HG02884 (cell line): ENCODE measurements around the gene TIGD3.
"Not testable (repeated sequence)": the region's sequence is repeated elsewhere in the genome, so short reads cannot be mapped to it uniquely, and the experiment has no call there.

Experiments
- ATAC-seq: cut with Tn5 transposase; IDR thresholded peaks from one replicate; pipeline ENCODE4 v1.9.1; 2021; ENCODE audit warnings: mild to moderate bottlenecking, moderate library complexity; ENCODE audit not compliant: unreplicated experiment

TIGD3 gene

DNA sequence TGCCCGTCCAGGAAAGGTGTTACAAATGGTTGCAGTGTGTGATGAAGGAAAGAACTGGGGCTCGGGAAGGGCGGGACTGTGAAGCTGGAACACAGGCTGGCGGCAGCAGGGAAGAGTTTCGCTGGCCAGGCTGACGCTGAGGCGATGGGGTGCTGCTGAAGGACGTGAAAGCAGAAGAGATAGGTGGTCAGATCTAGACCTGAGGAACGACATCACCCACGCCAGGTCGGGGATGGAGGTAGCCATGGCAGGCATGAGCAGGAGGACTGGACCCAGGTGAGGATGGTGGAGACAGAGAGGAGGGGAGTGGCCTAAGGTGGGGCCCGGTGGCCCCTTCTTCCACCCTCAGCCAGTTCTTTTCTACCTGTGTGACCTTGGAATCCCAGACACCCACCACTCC is 30.7 kb upstream of the TIGD3 start:
- no peak for ATAC-seq

DNA sequence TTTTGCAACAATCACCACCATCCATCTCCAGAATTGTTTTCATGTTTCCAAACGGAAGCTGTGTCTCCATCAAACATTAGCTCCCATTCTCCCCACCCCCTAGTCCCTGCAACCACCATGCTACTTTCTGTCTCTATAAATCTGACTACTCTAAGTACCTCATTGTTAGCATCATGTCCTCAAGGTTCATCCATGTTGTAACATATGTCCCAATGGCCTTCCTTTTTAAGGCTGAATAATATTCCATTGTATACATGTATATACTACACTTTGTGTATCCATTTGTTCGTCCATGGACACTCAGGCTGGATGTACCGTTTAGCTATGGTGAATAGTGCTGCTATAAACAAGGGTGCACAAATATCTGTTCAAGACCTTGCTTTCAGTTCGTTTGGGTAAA is 29.1 kb upstream of the TIGD3 start:
- no peak for ATAC-seq

DNA sequence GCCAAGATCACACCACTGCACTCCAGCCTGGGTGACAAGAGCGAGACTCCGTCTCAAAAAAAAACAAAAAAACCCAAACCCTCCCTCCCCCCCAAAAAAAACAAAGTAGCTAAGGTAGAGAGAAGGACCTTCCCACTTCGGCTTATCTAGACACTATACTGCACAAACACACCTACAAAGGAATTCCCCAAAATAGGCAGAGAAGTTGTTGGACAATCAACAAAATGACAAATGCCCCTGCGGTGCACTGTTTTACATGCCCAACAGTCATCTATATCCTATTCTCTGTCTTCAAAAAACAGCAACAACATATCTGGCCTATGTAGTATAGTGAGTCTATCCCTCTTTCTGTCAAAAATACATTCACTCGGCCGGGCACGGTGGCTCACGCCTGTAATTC is 27.5 kb upstream of the TIGD3 start:
- ATAC-seq, result no peak

DNA sequence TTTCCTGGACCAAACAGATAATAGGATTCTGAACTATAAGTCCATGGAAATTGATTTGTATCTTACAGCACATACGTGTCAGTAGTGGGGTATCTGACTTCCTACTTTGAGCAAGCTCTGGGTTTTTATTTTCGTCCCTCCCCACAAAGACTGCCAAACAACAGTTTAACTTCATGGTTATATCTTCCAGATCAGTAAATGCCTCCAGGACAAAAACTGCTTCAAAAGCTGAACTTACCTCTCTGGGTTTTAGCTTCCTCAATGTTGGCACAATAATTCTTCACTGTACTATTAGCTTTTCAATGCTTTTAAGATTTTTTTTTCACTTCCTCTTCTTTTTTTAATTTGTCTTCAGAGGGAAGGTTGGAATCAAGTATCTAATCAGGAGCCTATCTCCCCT is 25.1 kb upstream of the TIGD3 start:
- ATAC-seq, result no peak

DNA sequence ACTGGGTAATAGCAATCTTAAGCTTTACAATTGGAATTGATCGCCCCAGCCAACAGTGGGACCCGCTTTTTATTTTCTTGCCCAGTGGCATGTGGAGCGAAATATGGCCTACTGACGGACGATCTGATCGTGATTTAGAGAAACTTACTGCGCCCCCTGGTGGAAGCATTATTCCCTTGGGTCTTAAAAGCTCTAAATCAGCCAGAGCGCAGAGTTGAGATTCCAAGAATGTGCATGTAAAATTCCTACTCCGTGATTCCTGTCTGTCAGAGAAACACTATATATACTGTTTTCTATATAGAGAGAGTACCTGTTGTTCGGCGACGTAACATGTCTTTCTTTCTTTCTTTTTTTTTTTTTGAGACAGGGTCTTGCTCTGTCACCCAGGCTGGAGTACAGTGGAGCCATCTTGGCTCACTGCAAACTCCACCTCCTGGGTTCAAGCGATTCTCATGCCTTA is 24.6 kb upstream of the TIGD3 start:
- ATAC-seq, result no peak

DNA sequence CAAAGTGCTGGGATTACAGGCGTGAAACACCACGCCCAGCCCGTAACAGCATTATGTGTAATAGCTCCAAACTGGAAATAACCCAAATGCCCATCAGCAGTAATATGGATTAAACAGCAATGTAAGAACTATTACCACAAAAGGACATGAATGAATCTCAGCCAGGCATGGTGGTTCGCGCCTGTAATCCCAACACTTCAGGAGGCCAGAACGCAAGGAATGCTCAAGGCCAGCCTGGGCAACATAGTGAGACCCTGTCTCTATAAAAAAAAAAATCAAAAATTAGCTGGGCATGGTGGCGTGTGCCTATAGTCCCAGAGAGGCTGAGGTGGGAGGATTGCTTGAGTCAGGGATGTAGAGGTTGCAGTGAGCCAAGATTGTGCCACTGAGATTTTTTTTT is 24.0 kb upstream of the TIGD3 start:
- no peak for ATAC-seq

DNA sequence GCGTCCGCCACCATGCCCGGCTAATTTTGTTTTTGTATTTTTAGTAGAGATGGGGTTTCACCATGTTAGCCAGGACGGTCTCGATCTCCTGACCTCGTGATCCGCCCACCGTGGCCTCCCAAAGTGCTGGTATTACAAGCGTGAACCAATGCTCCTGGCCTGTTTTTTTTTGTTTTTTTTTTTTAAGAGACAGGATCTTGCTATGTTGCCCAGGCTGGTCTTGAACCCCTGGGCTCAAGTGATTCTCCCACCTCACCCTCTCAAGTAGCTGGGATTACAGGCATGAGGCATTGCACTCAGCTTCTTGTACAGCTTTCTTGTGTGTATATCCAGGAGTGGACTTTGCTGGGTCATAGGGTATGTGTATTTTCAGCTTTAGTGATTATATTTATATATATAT is 22.0 kb upstream of the TIGD3 start:
- not testable (repeated sequence) for ATAC-seq

DNA sequence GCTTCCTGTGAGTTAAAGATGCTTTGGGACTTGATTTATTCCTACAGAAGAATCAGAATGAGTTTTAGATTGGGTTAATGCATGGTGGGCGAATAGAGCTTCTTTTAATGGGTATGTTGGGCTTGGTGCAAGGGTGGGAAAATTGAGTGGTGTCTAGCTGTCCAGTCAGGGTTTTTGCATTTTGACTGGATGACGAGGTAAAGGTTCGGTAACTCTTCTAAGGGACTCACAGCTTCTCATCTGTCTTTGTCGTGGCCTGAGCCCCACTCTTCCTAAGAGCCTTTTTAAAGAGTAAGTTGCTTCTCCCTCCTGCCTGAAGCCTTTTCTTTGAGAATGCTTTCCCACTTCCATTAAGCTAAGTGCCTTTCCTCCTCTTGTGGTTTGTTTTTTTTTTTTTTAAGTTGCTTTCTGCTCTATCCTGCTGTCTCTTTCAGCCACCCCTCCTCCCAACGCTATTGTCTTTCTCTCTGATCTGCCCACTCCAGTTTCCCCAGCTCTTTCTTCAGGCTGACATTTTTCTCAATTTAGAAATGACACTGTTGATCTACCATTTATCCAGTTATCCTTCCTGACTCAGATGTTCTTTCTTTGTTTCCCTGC is 19.8 kb upstream of the TIGD3 start:
- ATAC-seq, result no peak

DNA sequence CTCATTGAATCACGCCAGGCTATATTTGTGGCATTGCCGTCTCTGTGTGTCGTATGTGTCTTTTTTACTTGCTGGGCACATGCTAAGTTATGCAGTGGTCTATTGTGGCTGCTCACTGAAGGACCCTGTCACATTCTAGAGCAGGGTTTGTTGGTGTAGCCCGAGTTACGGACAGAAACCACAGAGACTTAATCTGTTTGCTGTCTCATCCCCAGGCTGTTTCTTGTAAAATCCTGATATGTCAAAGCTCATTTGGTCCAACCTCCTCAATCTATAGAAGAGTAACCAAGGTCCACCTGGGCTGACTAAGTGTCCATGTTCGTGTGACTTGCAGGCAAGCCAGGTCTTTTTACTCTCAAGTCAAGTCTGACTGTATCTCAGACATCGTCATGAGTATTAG is 15.9 kb upstream of the TIGD3 start:
- ATAC-seq, result no peak

DNA sequence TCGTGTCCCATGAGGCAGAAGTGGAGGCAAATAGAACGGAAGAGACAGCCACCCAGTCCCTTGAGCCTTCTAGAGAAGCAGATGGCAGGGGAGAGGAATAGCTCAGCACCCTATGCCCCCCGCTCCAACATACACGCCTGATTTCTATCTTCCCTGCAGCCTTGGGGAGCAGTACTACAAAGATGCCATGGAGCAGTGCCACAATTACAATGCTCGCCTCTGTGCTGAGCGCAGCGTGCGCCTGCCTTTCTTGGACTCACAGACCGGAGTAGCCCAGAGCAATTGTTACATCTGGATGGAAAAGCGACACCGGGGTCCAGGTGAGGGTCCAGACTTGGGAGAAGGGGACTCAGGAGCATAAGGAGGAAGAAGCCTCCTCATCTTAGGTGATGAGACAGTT is 14.3 kb upstream of the TIGD3 start:
- no peak for ATAC-seq

DNA sequence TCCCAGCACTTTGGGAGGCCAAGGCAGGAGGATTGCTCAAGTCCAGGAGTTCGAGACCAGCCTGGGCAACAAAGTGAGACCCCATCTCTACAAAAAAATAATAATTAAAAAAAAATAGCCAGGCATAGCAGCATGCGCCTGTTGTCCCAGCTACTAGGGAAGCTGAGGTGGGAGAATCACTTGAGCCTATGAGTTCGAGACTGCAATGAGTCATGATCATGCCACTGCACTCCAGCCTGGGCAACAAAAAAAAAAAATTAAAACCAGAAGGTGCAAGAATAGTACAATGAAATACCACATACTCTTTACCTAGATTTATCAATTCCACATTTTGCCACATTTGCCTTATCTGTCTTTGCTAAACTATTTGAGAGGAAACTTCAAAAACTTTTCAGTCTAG is 12.7 kb upstream of the TIGD3 start:
- no peak for ATAC-seq

DNA sequence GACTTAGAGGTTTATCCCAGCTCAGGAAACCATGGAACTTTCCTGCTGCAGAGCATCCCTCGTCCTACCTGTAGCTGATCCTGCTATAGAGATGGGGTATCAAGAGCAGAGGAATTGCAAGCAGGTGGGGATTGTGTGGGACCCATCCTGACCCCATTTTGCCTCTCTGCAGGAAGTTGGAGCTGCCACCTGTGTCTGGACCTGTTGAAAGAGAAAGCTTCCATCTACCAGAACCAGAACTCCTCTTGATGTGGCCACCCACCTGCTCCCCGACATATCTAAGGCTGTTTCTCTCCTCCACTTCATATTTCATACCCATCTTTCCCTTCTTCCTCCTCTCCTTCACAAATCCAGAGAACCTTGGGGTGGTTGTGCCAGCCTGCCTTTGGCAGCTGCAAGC is 3.0 kb upstream of the TIGD3 start:
- no peak for ATAC-seq

DNA sequence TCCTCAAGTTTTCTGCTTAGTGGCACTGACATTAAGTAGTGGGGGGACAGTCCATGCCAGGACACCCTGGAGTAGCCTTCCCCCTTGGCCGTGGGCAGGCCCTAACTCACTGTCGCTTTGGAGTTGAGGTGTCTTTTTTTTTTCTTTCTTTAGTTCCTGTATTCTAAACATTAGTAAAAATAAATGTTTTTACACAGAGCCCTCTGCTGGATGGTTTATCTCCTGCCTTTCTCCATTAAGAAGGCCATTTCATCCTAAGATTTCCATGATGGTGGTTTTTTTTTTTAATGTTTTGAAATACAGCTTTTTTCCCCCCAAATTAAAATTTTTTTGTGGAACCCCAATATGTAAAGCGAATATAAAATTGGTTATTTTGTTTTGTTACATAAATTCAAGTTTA is 1.8 kb upstream of the TIGD3 start:
- no peak for ATAC-seq

DNA sequence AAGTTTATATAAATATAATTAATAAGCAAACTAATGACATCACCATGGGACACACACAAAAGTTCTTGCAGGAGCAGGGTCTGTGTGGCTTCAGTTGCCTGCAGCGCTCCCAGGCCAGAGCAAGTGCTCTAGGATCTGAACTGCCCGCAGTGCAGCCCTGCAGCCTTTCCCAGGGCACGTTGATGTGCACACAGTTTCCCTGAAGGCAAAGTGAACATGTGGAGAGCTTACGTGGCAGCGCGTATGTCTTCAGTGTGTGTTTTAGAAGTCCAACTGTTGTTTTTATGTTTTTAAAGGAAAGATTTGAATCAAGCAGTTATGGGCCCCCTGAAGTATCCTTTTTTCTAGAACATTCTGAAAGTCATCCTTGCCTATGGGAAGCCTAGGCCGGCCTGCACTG is 1.2 kb upstream of the TIGD3 start:
- no peak for ATAC-seq

DNA sequence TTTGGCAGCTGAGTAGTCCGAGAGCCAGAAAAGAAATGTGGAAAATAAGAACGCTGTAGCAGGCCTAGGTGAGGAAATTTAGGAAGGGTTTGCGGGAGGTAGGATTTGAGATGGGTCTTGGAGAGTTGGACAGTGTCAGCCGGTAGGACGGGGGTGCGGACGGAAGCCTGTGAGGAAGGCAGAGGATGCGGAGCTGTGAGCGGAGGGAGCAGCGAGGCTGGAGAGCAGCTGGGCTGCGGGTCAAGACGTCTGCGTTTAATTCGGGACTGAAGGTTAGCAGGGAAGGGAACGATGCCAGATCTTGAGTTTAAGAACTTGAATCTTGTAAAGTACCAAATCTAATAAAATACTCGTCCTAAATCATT is 669 bp upstream of the TIGD3 start:
- ATAC-seq, result no peak

DNA sequence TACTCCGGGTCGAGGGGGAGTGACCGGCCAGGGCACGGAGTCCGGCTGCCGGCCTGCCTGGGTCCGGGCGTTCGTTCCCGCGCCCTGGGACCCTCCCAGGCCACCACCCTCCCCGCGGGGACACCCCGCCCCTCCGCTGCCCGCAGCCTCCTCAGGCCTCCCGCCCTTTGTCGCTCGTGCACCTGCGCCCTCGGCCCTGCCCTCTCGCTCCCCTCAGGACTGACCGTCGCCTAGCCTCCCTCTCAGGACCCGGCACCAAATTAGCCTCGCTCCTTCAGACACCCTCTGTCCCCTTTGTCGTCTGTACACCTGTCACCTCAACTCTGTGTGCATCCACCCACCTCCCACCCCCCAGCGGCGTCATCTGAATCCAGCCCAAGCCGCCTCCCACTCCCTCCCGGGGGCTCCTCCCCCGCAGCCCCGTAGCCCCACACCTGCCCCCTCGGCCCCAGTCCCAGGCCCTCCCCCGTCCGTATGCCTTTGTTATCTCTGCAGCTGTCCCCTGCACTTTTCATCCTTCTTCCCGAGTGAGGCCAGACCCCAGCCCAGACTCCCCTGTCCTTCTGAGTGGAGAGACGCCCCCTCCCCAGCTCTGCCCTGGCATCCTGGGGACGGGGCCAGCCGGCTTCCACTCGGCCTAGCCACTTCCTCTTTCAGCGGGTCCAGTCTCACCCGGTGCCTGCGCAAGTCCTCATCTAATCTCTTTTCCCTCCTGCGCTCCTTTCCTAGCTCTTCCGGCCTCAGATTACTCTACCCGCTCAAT is 643 bp downstream of the TIGD3 start:
- no peak for ATAC-seq

DNA sequence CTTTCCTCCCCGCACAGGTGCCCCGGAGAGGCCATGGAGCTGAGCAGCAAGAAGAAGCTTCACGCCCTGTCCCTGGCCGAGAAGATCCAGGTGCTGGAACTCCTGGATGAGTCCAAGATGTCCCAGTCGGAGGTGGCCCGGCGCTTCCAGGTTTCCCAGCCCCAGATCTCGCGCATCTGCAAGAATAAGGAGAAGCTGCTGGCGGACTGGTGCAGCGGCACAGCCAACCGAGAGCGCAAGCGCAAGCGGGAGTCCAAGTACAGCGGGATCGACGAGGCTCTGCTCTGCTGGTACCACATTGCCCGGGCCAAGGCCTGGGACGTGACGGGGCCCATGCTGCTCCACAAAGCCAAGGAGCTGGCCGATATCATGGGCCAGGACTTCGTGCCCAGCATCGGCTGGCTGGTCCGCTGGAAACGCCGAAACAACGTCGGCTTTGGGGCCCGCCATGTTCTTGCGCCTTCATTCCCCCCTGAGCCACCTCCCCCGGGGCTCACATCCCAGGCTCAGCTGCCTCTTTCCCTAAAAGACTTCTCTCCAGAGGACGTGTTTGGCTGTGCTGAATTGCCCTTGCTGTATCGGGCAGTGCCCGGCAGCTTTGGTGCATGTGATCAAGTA is 1.3 kb downstream of the TIGD3 start:
- ATAC-seq, result no peak

DNA sequence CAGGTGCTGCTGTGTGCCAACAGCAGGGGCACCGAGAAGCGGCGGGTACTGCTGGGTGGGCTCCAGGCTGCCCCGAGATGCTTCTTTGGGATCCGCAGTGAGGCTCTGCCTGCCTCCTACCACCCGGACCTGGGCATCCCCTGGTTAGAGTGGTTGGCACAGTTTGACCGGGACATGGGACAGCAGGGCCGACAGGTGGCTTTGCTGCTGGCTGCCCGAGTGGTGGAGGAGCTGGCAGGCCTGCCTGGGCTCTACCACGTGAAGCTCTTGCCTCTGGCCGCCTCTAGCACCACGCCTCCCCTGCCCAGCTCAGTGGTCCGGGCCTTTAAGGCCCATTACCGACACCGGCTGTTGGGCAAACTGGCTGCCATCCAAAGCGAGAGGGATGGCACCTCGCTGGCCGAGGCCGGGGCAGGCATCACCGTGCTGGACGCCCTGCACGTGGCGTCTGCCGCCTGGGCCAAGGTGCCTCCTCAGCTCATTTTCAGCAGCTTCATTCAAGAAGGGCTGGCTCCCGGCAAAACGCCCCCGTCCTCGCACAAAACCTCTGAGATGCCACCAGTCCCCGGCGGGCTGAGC is 1.9 kb downstream of the TIGD3 start:
- ATAC-seq, result no peak

DNA sequence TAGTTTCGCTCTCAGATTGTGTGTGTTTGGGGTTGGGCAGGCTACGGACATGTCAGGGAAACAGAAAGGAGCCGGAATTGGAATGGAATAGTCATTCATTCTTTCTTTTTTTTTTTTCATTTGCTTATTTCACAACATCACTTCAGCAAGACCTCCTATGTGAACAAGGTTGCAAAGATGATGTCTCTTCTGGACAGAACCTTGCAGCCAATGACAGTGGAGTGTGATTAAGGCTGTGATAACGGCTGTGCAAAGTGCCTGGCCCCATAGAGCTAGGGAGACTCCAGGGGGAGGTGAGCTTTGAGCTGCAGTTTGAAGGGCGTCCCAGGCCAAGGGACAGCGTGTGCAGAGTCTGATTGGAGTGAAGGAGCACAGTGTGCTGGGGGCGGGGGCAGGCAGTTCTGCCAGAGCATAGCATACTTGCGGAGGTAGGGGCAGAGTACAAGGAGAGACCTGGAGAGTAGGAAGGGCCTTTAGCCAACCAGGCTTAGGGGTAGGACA is 3.4 kb downstream of the TIGD3 start:
- no peak for ATAC-seq

DNA sequence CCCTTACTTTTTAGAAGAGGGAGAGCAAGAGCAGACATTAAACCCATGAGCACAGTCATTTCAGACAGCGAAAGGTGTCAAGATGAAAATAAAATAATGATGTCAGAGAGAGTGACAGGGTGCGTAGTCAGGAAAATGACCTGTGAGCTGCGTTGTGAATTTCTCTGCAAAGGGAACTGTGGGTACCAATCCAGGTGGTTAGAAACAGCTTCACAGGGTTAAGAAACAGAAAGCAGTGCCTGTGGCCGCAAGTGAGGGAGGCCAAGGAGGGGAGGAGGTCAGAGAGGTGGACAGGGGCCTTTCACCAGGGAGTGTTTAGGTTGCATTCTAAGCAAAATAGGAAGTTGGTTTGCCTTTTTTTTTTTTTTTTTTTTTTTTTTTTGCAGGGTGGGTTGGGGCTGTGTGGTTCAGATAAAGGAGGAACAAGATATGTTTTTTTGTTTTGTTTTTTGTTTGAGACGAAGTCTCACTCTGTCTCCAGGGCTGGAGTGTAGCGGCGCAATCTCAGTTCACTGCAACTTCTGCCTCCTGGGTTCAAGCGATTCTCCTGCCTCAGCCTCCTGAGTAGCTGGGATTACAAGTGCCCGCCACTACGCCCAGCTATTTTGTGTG is 7.9 kb downstream of the TIGD3 start:
- ATAC-seq, result no peak

DNA sequence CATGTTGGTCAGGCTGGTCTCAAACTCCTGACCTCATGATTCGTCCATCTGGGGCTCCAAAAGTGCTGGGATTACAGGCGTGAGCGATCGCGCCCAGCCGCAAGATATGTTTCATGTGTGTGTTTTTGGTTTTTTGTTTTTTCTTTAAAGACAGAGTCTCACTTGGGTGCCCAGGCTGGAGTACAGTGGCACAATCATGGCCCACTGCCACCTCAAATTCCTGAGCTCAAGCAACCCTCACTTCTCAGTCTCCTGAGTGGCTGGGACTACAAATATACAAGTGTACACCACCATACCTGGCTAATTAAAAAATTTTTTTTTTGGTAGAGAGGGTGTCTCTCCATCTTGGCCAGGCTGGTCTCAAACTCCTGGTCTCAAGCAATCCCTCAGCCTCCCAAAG is 8.4 kb downstream of the TIGD3 start:
- no peak for ATAC-seq

DNA sequence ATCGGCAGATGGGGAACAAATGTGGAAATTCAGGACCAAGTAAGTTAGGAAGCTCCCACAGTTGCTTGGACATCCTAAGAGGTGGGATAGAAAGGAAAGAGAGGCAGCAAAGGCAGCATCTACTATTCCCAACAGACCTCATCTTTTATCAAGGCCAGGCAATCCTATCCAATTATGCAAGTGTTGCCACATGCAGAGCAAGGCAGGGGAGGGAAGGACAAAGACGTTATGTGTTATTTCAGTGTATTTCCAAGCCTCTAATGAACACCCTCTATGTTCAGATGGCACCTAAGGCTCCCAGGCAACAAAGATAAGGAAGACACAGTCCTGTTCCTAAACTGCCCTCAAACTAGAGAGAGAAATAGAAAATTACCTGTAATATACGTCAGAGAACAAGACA is 9.2 kb downstream of the TIGD3 start:
- no peak for ATAC-seq
